Lower lobe of right lung (tissue), 1 donor: ENCODE measurements around the gene PXDC1. TPM values are rescaled to one million over a fixed set of nuclear protein-coding genes. Genes with fewer than 3 reads are reported as not detected.

Experiments
- total RNA-seq: library from RNA; stranded (reverse); fragmentation: NEBNext Ultra II Directional; extraction: Animal tissue kit (Norgen Biotek cat#: 25700); gene quantifications from one replicate; pipeline ENCODE4 v1.2.1, GENCODE V29; 2021
- donor health status: DM: no; HTN: yes; CAD: no; lungs with severe emphysema.

PXDC1 gene
- total RNA-seq, 1 donor from 2014 or later: 50.9 TPM

Other genes with a start within 250 kb of the PXDC1 start
- 10.6 TPM for gene FAM50B, start 97.7 kb upstream of the PXDC1 start, total RNA-seq